Measurements from ENCODE around the gene PLCB2.

Gene PLCB2

GRCh38 chr15:40267670-40268069, 40.1 kb downstream of the PLCB2 start:
- DNase-seq, result no peak

GRCh38 chr15:40266828-40267304, 40.9 kb downstream of the PLCB2 start:
- no peak for DNase-seq

DNA sequence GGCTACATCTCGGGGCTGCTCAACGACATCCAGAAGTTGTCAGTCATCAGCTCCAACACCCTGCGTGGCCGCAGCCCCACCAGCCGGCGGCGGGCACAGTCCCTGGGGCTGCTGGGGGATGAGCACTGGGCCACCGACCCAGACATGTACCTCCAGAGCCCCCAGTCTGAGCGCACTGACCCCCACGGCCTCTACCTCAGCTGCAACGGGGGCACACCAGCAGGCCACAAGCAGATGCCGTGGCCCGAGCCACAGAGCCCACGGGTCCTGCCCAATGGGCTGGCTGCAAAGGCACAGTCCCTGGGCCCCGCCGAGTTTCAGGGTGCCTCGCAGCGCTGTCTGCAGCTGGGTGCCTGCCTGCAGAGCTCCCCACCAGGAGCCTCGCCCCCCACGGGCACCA, 41.9 kb downstream of the PLCB2 start:
- DNase-seq, result no peak

- DNase-seq, result no peak
Measured at GRCh38 chr15:40265355-40265754, 42.4 kb downstream of the PLCB2 start.

DNA sequence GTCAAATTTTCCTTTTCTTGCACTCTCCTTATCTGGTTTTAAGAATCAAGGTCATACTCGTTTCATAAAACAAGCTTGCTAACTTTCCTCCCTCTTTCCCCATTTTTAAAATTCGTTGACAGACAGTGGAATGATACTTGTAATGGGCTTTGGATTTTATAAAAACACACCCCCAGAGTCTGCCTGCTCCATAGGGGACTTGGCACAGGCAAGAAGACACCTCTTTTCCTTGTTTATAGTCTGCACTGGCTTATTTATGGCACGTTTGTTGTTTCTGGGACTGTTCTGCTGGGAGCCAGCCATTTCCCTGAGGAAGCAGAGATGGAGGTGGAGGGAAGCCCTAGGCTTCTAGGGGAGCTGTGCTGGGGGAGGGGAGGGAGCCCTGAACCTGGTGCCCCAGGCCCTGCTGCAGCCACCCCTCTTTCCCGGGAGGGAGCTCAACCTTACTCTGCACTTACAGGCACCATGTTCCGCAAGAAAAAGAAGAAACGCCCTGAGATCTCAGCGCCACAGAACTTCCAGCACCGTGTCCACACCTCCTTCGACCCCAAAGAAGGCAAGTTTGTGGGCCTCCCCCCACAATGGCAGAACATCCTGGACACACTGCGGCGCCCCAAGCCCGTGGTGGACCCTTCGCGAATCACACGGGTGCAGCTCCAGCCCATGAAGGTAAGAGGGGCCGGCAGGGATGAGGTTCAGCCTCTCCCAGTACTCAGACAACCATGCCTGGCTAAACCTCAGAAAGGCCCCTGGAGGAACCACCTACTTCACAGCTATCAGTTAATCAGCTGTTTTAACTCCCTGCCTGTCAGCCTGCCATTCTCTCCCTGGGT, 43.2 kb downstream of the PLCB2 start:
- DNase-seq, result no peak

DNA sequence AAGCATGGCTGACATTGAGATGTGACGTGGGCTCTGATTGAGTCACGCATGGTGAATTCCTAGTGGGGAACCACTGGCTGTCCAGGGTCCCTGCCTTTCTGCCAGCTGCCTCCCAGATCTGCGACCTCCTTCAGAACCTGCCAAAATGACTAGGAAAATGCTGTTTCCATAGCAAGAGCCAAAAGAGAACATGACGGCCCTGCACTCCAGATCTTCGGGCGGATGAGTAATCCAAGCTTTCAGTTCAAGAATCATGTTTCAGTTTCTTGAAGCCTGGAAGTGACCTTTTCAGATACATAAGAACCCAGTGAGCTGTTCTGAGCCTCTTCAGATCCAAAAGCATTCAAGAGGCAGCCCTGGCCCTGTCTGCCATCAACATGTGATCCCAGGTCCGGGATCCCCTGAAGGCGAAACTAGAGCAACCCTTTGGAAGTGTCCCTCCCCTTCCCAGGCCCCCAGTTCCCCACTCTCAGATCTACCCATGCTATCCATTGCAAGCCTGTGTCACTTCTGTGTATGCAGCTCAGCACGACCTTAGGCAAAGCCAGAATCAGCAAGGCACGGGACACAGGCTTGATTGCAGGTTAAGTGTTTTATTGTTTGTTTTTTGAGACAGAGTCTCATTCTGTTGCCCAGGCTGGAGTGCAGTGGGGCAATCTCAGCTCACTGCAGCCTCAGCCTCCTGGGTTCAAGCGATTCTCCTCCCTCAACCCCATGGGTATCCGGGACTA, 44.5 kb downstream of the PLCB2 start:
- no peak for DNase-seq

- DNase-seq, result no peak
Measured at GRCh38 chr15:40259021-40259420, 48.7 kb downstream of the PLCB2 start.

DNA sequence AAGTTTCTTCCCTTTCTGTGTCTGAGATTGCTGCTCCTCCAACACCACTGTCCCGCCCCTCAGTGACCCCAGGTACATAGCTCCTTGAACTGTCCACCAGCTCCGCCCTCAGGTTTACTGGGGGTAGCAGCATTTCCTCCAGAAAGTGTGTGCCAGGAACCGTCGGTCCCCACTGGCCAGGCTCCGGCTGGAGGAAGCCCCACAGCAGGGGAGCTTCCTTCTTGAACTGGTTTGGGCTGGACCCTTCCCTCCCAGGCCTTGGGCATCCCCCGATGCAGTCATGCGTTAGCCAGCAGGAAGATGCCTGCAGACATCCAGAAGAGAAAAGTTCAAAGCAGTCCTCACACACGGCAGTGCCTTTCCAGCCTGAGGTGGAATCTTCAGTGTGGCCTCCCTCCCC, 49.2 kb downstream of the PLCB2 start:
- DNase-seq, result no peak

DNA sequence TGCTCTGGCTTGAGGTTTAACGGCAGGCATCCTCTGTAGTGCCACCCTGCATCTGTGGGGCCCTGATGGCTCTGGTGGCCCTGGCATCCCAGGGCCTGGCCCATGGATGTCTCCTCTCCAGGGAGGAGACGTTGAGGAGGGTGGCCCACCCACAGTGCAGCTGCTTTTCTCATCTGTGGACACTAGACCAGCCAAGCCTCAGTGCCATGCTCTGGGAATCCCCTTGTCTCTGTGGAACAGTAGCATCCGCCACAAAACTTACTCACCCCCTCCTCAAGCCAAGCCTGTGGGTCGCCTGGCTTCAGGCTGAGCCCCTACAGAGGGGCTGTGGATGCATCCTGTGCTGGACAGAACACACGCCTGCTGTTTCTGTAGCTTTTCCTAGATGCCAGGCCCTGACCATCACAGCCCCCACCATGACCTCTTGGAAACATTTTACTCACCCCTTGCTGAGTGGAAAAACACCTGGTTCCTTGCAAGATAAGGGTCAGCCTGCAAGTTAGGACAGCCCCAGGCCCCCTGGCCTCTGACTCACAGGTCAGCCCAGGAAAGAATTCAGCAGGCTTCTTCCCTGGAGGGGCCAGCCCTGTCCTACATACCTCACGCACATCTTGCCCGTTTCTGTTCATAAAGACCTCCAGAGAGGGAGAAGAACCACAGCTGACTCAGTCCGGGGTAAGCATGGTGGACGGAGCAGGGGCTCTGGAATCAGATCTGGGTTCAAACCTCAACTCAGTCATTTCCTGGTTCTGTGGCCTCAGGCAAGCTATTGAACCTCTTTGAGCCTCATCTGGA, 49.9 kb downstream of the PLCB2 start:
- no peak for DNase-seq

- DNase-seq, result no peak
Measured at GRCh38 chr15:40256638-40257235, 51.0 kb downstream of the PLCB2 start.

DNA sequence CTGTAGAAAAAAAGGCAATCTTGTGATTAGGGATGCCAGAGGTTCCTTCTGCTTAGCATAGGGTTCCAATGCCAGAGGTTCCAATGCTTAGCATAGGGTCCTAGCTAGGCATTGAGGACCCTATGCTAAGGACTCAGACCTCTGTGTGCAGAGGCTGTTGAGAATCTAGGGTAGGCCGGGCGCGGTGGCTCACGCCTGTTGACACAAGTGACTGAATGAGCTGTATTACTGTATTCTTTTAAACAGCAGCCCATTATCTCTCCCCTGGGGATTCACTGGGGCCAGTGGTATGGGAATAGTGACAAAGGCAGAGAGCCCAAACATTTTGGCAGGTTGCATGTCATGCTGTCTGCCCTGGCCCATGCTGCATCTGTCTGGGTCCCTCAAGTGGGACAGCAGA, 52.7 kb downstream of the PLCB2 start:
- DNase-seq, result no peak

DNA sequence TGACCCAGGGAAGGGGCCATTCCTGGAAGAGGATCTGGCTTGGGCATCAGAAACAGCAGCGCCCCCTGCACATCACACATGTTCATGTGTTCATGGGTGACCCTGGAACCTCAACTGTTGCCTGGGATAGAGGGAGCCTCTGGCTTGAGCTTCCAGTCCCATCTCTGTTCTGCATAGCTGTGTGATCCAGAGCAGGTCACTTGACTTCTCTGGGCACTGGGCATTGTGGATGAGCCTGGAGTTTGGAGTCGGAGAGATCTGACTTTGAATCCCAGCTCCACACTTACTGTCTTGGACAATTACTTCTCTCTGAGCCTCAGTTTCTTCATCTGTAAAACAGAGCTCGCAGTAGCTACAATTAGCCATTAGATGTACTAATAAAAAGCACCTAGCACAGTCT, 53.3 kb downstream of the PLCB2 start:
- DNase-seq, result no peak

DNA sequence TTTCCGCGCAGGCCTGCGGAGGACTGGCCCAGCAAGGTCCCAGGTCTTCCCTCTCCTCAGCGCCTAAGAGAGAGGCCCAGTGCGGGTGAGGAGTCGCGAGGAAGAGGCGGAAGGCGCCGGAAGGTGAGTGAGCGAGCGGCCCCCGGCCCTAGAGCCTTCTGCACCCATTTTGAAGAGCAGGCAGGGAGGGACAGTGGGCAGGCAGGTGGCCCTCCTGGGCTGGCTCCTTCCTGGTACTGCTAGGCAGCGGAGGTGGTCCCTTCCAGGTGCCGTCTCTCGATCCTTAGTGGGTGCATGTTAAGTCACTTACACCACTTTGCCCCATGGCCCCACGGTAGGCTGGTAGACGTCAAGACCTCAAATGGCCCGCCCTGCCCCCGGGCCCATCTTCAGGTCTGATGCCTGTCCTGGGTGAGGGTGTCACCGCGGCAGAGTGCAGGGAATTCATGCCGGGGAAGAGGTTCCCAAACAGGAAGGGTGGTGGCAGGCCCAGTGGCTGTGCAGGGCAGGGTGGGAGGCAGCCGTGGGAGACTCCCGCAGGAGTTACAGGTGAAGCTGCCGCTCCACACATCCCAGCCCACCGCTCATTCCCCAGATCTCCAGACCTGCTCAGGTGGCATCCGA, 54.5 kb downstream of the PLCB2 start:
- no peak for DNase-seq

- DNase-seq, result no peak
Measured at GRCh38 chr15:40252438-40253166, 55.1 kb downstream of the PLCB2 start.

- no peak for DNase-seq
Measured at GRCh38 chr15:40252141-40252437, 55.6 kb downstream of the PLCB2 start.

- no peak for DNase-seq
Measured at GRCh38 chr15:40251486-40252140, 56.1 kb downstream of the PLCB2 start.

DNA sequence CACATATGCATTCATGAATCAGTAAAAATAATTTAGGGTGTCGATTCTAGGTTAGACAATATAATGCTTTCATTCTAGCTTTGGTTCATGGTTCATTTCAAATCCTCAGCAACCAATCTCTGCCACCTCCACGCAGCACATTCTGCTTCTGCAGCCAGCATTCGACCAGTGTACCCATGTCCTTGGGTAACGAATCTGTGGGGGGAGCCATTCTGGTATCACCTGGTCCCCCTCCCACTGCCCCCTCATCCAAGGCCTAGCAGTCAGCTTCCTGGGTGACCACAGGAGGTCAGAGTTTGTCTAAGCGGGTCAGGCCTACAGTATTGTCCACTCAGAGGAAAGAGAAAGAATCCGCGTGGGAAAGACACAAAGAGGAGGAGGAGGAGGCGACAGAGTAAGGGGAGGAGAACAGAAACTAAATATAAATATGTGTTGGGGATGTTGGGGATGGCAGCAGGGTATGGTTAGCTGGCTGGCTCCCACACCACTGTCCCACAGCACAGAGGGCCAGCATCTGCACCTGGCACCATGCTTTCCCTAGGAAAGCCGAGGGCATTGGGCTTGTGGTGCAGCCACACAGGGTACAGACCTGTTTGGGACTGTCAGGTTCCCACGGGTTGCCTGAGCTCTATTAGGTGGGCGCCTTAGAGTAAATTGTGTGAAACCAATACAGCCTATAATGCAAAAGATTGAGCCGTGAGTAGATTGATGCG, 56.8 kb downstream of the PLCB2 start:
- DNase-seq, result no peak

DNA sequence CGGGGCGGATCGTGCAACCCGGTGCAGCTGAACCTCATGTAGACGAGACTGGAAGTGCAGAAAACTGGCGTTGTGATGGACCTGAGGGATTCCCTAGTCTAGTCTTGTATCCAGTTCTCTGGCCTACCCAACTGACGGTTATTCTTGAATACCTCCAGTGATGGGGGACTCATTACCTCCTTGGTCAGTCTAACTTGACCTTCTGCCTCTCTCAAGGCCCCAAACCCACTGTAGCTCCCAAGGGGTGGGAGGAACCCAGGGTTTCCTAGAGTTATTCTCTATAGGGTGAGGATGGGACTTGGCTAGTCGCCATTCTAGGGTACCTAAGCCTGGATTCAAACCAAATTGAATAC, 57.5 kb downstream of the PLCB2 start:
- no peak for DNase-seq

- no peak for DNase-seq
Measured at GRCh38 chr15:40249477-40250303, 58.0 kb downstream of the PLCB2 start.

Measured in effector CD4-positive, alpha-beta T cell (primary cell).